K562 (cell line): ENCODE measurements around the gene SPAM1. TPM values are rescaled to one million over a fixed set of nuclear protein-coding genes. Genes with fewer than 3 reads are reported as not detected.

ENCODE experiments used
- CBX2 ChIP-seq: fragments of 200-600 bp; sonication (generic); IDR thresholded peaks from one replicate; pipeline ENCODE4 v1.6.1; 2012; ENCODE audit warnings: mild to moderate bottlenecking, low read length, inconsistent platforms; ENCODE audit not compliant: insufficient read depth, poor library complexity, severe bottlenecking
- CCAR2 ChIP-seq: fragments of 200-400 bp; formaldehyde crosslinking; IDR thresholded peaks from 2 replicates; pipeline ENCODE4 v1.6.1; 2017; ENCODE audit warnings: mild to moderate bottlenecking, low read depth, low read length
- DDX20 ChIP-seq: fragments of 450-650 bp; IDR thresholded peaks from 2 replicates; pipeline ENCODE4 v1.6.1; 2016; ENCODE audit warnings: missing genetic modification characterization, low read depth, mild to moderate bottlenecking, missing compliant biosample characterization, moderate library complexity
- ELF2 ChIP-seq: fragments of 250-450 bp; sonication (Bioruptor Pico); IDR thresholded peaks from 2 replicates; pipeline ENCODE4 v1.5.0; 2021; ENCODE audit warnings: mild to moderate bottlenecking
- ELF4 ChIP-seq: fragments of 450-650 bp; formaldehyde crosslinking; IDR thresholded peaks from 2 replicates; pipeline ENCODE4 v1.4.0; 2022; ENCODE audit warnings: missing genetic modification characterization
- ETV5 ChIP-seq: sonication (generic); formaldehyde crosslinking; IDR thresholded peaks from 2 replicates; pipeline ENCODE4 v1.4.0; 2020; ENCODE audit warnings: low read depth, mild to moderate bottlenecking, missing genetic modification reagents
- FOS ChIP-seq: IDR thresholded peaks from 3 replicates; pipeline ENCODE4 v1.6.1; 2011; ENCODE audit not compliant: insufficient read length; ENCODE audit errors: extremely low read depth
- FOXA1 ChIP-seq: fragments of 450-650 bp; IDR thresholded peaks from 2 replicates; pipeline ENCODE4 v1.6.1; 2016; ENCODE audit warnings: mild to moderate bottlenecking, borderline replicate concordance
- FOXJ3 ChIP-seq: sonication (generic); formaldehyde crosslinking; IDR thresholded peaks from 2 replicates; pipeline ENCODE4 v1.4.0; 2020; ENCODE audit warnings: mild to moderate bottlenecking, missing genetic modification reagents
- GTF2F1 ChIP-seq: IDR thresholded peaks from 2 replicates; pipeline ENCODE4 v1.6.1; 2011; ENCODE audit warnings: low read depth, low read length, improper control_type of control experiment
- HLTF ChIP-seq: fragments of 450-650 bp; IDR thresholded peaks from 2 replicates; pipeline ENCODE4 v1.6.1; 2016
- HMGN3 ChIP-seq: IDR thresholded peaks from 2 replicates; pipeline ENCODE4 v1.6.1; 2011; ENCODE audit warnings: borderline replicate concordance, low read depth, mild to moderate bottlenecking, mixed read lengths, low read length; ENCODE audit not compliant: insufficient read length; ENCODE audit errors: extremely low read depth
- NFXL1 ChIP-seq: fragments of 450-650 bp; formaldehyde crosslinking; IDR thresholded peaks from 2 replicates; pipeline ENCODE4 v1.4.0; 2021; ENCODE audit warnings: mild to moderate bottlenecking
- NFYB ChIP-seq: IDR thresholded peaks from 2 replicates; pipeline ENCODE4 v1.6.1; 2011; ENCODE audit warnings: mild to moderate bottlenecking, moderate library complexity; ENCODE audit not compliant: insufficient read length; ENCODE audit errors: extremely low read depth
- NR2C2 ChIP-seq, 2 experiments: fragments of 200-800 bp in 1 of 2; sonication (Bioruptor generic) in 1 of 2; sonication (generic) in 1 of 2; formaldehyde crosslinking in 1 of 2; IDR thresholded peaks; 2 replicates each; pipeline versions ENCODE4 v1.6.1 to v1.8.0; 2016 to 2022; ENCODE audit warnings: mild to moderate bottlenecking in 1 of 2, missing compliant biosample characterization in 1 of 2, missing genetic modification characterization in 1 of 2, missing genetic modification reagents in 1 of 2
- PHB2 ChIP-seq: fragments of 450-650 bp; IDR thresholded peaks from 2 replicates; pipeline ENCODE4 v1.6.1; 2017; ENCODE audit warnings: low read depth
- PTTG1 ChIP-seq: fragments of 450-650 bp; IDR thresholded peaks from 2 replicates; pipeline ENCODE4 v1.6.1; 2016; ENCODE audit warnings: low read depth, mild to moderate bottlenecking, missing genetic modification characterization, missing compliant biosample characterization
- SOX6 ChIP-seq: fragments of 450-650 bp; IDR thresholded peaks from 2 replicates; pipeline ENCODE4 v1.6.1; 2014; ENCODE audit warnings: mild to moderate bottlenecking
- TBL1XR1 ChIP-seq, 2 experiments: IDR thresholded peaks; 2 replicates each; pipeline ENCODE4 v1.6.1; 2012; ENCODE audit warnings: improper control_type of control experiment in 2 of 2, low read length in 2 of 2, mild to moderate bottlenecking in 1 of 2
- TCFL5 ChIP-seq: fragments of 250-450 bp; sonication (Bioruptor Pico); conservative IDR thresholded peaks from 2 replicates; pipeline ENCODE4 v1.6.1; 2021; ENCODE audit warnings: mild to moderate bottlenecking, moderate library complexity, matching md5 sums
- ZNF197 ChIP-seq: fragments of 200-800 bp; sonication (Bioruptor generic); IDR thresholded peaks from 2 replicates; pipeline ENCODE4 v1.6.1; 2016; ENCODE audit warnings: low read depth, missing genetic modification characterization, missing compliant biosample characterization
- ZNF311 ChIP-seq: fragments of 250-450 bp; sonication (Bioruptor Pico); IDR thresholded peaks from 2 replicates; pipeline ENCODE4 v1.4.0; 2020; ENCODE audit warnings: mild to moderate bottlenecking, moderate library complexity
- polyA plus RNA-seq, 8 experiments: library from polyadenylated mRNA; depleted of rRNA in 4 of 8; stranded (reverse) in 5 of 8; unstranded in 3 of 8; fragments of >200 nt; fragmentation: Nextera tagmentation in 2 of 8; fragmentation: Illumina TruSeq in 1 of 8; extraction: Ambion mirVana in 2 of 8; extraction: Trizol in 1 of 8; gene quantifications; 2 replicates each; pipeline versions ENCODE4 v1.2.1 to v1.2.3, GENCODE V29; 2011 to 2014; ENCODE audit warnings: inconsistent platforms in 1 of 8, missing spikeins in 1 of 8
- total RNA-seq, 7 experiments: library from RNA; depleted of rRNA in 6 of 7; stranded (reverse); fragments of >200 nt in 6 of 7; fragmentation: Illumina TruSeq in 2 of 7; extraction: Trizol in 2 of 7; gene quantifications; 2 replicates each; pipeline versions ENCODE4 v1.2.1 to v1.2.3, GENCODE V29; 2011 to 2021; ENCODE audit warnings: low replicate concordance in 1 of 7
- TF ChIP-seq, protein P1 (sequence below): sonication (generic); formaldehyde crosslinking; IDR thresholded peaks from 2 replicates; pipeline ENCODE4 v1.8.0; 2022; ENCODE audit warnings: missing genetic modification reagents, mild to moderate bottlenecking, borderline replicate concordance
- TF ChIP-seq, protein P2 (sequence below): fragments of 250-450 bp; sonication (Bioruptor Pico); IDR thresholded peaks from 2 replicates; pipeline ENCODE4 v1.8.0; 2021; ENCODE audit warnings: mild to moderate bottlenecking, moderate library complexity

The SPAM1 gene
- total and polyA plus RNA-seq, 9 of the 15 experiments (the other 6 are each of a cell fraction or from before 2014, with no cell fraction given), result not detected

DNA sequence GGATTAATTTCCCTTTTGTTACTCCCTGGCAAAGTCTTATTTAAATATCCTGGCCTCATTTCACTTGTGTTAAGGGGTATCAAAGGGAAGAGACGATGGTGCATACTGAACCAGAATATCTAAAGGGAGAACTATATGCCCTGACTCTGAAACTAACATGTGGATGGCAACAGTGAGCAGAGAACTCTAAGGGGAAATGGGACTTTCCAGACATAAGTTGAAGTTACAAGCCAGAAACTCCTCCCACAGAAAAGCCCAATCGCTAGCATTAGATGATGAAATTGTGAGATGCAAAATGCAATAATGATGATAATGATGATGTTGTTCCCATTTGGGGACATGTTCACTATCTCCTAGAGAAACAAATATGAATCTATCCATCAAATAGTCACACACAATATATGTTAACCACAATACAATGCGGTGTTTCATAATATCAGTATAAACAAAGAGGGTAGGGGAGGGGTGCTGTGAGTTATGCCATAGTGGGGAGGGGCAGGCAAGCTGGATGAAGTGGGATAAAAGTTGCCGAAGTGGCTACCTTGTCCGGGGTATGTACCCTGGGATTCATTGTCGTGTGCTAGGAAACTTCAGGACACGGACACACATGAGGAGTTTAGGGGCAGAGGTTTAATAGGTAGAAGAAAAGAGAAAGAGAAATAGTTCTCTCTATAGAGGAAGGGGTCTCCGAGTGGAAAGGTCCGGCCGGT, 70.7 kb downstream of the SPAM1 start (continued):
- peak; percentile 79 for TF ChIP-seq NFXL1 (CRISPR knock-in tag)
- TF ChIP-seq GTF2F1, result no peak
- no peak for TF ChIP-seq ETV5
- TF ChIP-seq CCAR2, result no peak
- no peak for TF ChIP-seq PTTG1 (tag)
- no peak for TF ChIP-seq PHB2
- peak; percentile 25; the same call in 1 of the 2 replicates for TF ChIP-seq SOX6
- TF ChIP-seq FOXJ3 (CRISPR knock-in tag), result no peak
- no peak for TF ChIP-seq FOS
- TF ChIP-seq DDX20 (tag), result no peak
- peak; percentile 21; the same call in 1 of the 2 replicates for TF ChIP-seq ZNF197
- no peak for TF ChIP-seq HLTF
- no peak for TF ChIP-seq TBL1XR1 (IDR thresholded peaks at IDR 0.05; ENCODE audit: low read length in 2 of 2)
- no peak for TF ChIP-seq NR2C2 (CRISPR knock-in tag; IDR thresholded peaks at IDR 0.05)
- TF ChIP-seq NR2C2 (tag; IDR thresholded peaks at IDR 0.05), result peak; percentile 18; the same call in 1 of the 2 replicates
- no peak for TF ChIP-seq ZNF311 (CRISPR knock-in tag)
- TF ChIP-seq, protein P1, sequence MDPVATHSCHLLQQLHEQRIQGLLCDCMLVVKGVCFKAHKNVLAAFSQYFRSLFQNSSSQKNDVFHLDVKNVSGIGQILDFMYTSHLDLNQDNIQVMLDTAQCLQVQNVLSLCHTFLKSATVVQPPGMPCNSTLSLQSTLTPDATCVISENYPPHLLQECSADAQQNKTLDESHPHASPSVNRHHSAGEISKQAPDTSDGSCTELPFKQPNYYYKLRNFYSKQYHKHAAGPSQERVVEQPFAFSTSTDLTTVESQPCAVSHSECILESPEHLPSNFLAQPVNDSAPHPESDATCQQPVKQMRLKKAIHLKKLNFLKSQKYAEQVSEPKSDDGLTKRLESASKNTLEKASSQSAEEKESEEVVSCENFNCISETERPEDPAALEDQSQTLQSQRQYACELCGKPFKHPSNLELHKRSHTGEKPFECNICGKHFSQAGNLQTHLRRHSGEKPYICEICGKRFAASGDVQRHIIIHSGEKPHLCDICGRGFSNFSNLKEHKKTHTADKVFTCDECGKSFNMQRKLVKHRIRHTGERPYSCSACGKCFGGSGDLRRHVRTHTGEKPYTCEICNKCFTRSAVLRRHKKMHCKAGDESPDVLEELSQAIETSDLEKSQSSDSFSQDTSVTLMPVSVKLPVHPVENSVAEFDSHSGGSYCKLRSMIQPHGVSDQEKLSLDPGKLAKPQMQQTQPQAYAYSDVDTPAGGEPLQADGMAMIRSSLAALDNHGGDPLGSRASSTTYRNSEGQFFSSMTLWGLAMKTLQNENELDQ (CRISPR knock-in tag), result no peak
- no peak for TF ChIP-seq FOXA1
- TF ChIP-seq TCFL5 (CRISPR knock-in tag), result no peak
- TF ChIP-seq HMGN3, result no peak
- no peak for TF ChIP-seq CBX2
- no peak for TF ChIP-seq ELF2
- TF ChIP-seq, protein P2, sequence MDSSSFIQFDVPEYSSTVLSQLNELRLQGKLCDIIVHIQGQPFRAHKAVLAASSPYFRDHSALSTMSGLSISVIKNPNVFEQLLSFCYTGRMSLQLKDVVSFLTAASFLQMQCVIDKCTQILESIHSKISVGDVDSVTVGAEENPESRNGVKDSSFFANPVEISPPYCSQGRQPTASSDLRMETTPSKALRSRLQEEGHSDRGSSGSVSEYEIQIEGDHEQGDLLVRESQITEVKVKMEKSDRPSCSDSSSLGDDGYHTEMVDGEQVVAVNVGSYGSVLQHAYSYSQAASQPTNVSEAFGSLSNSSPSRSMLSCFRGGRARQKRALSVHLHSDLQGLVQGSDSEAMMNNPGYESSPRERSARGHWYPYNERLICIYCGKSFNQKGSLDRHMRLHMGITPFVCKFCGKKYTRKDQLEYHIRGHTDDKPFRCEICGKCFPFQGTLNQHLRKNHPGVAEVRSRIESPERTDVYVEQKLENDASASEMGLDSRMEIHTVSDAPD (CRISPR knock-in tag), result no peak
- no peak for TF ChIP-seq NFYB
- 0 out of 2 replicates have a peak, but pooled peaks have one; percentile 59 for TF ChIP-seq ELF4 (CRISPR knock-in tag)
